Mammary epithelial cell (primary cell): Measurements from ENCODE around the gene C1D.

ENCODE experiments used
- CTCF ChIP-seq, 2 donors: IDR thresholded peaks in 1 of 2; conservative IDR thresholded peaks in 1 of 2; 2 replicates each; pipeline ENCODE4 v1.5.1; 2011 to 2012; ENCODE audit warnings: inconsistent platforms in 2 of 2, low read length in 2 of 2, mild to moderate bottlenecking in 2 of 2, control low read depth in 1 of 2, low read depth in 1 of 2; ENCODE audit not compliant: insufficient read depth in 1 of 2; ENCODE audit errors: extremely low read depth in 1 of 2
- EZH2 ChIP-seq: IDR thresholded peaks from 2 replicates; pipeline ENCODE4 v1.6.1; 2012; ENCODE audit warnings: low read length, inconsistent platforms, borderline replicate concordance

GRCh38 chr2:68000170-68000825, 62.5 kb downstream of the C1D start:
- TF ChIP-seq CTCF (conservative IDR thresholded peaks at IDR 0.05 in 1 of 2, IDR thresholded peaks at IDR 0.05 in 1 of 2; ENCODE audit: extremely low read depth in 1 of 2, insufficient read depth in 1 of 2, low read depth in 1 of 2, low read length in 2 of 2) (no peak), EZH2 (no peak)
